CD4-positive, alpha-beta T cell treated with Interleukin-17A for 4 hours (primary cell): ENCODE results near the gene ZBTB4.
A peak's percentile ranks its signal among the peaks of the same experiment; 100 is the strongest.

Experiments used
- DNase-seq: peaks from one replicate; pipeline ENCODE4 v3.0.0-alpha.2; 2020; ENCODE audit warnings: mixed read lengths

Gene ZBTB4

GRCh38 chr17:7468290-7468689, 11.1 kb downstream of the ZBTB4 start:
- no peak for DNase-seq

- DNase-seq = no peak
Observed at GRCh38 chr17:7467498-7467897, 11.9 kb downstream of the ZBTB4 start.

- no peak for DNase-seq
Observed at GRCh38 chr17:7466639-7467341, 12.6 kb downstream of the ZBTB4 start.

DNA sequence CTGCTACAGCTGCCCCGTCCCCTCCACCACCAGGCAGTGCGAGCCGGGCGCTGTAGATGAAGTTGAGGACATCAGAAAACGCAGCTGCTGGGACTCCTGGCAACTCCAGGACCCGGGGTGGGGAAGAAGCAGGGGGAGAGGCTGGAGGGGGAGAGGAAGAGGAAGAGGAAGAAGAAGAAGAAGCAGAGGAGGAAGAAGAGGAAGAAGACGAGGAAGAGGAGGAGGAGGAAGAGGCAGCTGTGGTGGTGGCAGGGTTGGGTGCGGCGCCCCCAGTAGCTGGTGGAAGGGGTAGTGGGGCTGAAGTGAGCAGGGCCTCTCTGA, 13.2 kb downstream of the ZBTB4 start:
- no peak for DNase-seq

DNA sequence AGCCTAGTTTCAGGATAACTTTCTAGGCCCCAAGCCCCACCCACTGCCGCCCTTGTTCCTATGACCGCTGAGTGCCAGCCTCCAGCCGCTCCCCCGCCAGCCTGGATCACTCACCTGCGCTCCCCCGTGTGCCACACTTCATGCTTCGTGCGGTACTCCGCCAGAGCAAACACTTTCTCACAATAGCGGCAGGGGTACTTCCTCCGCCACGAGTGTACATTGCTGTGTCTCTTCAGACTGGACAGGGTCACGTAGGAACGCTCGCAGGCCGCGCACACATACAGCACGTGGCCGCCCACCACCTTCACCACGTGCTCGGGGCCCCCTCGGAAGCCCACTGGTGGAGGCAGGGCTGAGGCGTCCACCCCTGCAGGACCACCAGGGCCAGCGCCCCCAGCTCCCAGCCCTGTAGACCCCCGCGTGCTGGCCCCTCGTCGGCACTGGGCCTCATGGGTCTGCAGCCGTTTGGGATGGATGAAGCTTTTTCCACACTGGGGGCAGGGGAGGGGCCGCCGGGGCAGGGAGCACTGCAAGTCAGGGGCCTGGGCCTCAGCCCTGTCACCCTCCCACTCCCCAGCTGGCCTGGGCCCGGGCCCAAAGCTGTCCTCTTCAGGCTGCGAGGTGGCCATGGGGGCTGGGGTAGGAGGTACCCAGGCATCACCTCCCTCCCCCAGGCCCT, 13.7 kb downstream of the ZBTB4 start:
- no peak for DNase-seq

DNA sequence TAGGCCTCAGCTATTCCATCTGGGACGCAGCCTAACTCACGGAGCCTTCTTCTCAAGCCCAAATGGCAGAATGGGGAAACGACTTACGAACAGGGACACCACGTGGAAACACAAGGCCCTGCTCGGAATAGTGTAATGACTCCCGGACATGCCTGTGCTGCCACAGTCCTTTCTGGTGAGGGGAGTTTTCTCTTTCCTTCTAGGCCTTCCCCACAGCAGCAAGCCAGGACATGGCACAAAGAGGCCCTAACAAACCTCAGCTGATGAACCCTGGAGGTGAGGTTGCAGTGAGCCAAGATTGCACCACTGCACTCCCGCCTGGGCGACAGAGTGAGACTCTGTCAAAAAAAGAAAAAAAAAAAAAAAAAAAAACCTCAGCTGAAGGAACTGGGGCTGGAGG, 15.3 kb downstream of the ZBTB4 start:
- DNase-seq = no peak

GRCh38 chr17:7463372-7463846, 16.0 kb downstream of the ZBTB4 start:
- no peak for DNase-seq

DNA sequence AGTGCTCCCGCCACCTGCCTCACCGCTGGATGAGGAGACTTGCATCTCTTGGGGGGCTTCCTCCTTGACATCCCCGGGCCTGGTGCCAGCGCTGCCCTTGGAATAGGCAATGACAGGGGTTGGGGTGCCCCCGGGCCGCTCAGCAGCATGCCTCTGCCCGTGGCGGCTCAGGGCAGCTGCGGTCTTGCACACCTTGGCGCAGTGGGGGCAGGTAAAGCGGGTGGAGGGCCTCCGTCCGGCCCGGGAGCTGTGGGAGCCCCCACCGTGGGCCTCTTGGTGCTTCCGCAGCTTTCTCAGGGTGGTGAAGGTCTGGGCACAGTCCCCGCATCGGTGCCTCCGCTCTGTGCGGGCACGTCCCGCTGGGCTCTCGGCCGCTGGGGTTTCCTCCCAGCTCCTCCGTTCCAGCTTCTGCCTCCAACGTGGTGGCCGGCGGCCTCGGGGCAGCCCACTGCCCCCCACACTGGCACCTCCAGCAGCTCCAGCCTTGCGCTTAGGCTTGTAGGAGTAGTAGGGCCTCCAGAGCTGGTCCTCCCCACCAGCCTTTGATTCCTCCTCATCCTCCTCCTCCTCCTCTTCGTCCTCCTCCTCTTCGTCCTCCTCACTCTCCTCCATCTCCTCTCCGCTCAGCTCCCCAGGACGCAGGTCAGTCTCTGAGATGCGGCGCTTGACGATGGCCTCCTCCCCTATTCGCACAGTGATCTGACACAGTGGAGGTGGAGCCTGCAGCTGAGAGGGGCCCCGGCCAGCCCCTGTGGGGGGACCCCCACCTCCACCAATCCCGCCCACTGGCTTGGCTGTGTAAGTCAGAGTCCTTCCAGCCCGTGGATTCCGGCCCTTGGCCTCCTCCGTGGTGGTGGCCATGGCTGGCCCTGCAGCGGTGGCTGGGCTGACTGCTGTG, 16.7 kb downstream of the ZBTB4 start:
- no peak for DNase-seq

- no peak for DNase-seq
Observed at GRCh38 chr17:7460850-7461660, 18.4 kb downstream of the ZBTB4 start.

DNA sequence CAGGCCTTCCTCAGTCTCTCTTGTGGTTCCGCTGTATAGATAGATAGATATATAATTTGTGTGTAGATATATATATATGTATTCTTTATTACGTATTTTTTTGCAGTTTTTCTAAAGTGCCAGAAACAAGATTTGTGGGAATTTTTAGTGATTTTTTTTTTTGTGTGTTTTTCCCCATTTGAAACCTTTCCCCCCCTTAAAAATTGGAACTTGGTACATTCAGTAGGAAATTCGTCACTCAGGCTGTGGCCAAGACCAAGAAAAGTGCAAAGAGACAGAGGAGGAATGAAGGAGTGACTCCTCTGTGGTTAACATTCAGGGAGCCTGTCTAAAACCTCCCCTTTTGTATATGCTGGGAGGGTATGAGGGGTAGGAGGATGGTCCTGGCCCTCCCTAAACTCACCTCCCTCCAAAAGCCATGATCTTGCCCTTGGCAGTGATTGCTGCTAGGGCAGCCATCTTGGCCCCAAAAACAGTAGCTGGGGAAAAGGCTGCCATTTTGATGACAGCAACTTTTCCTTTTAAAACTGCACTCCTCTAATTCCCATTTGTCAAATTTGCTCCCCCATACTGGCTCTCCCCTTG, 19.4 kb downstream of the ZBTB4 start:
- no peak for DNase-seq

DNA sequence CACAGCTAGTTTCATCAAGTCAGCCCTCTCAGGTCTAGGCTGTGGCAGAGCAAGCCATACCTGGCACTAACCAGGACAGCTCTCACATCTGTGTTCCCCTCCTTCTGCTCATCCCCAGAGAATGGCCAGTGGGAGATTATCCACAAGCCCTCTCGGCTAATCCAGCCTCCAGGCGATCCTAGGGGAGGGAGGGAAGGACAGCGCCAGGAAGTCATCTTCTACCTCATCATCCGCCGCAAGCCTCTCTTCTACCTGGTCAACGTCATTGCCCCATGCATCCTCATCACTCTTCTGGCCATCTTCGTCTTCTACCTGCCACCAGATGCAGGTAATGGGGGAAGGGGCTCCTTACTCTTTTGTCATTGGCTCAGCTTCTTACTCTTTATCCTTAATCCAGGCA, 31.0 kb downstream of the ZBTB4 start:
- no peak for DNase-seq

DNA sequence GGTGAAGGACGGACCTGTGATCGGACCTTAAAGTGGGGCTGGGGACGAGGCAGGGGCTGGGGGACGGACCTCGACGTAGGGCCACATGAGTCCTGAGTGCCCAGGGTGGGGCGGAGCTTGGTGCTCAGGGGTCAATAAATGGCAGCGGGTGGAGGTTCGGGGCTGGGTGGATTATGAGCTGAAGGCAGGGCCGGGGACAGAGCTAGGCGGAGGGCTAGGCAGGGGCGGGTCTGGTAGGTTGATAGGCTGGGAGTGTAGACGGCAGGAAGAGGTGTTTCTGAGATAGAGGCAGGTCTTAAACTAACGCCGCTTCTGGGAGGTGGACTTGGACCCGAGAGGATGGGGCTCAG, 33.8 kb downstream of the ZBTB4 start:
- DNase-seq = peak; percentile 57

- DNase-seq = peak; percentile 24
Observed at GRCh38 chr17:7444682-7445618, 34.5 kb downstream of the ZBTB4 start, which contains the start of gene CHRNB1. Gene CHRNB1 (plus strand): TSS chr17:7445061. CDS start chr17:7445128, 67 bp downstream.

DNA sequence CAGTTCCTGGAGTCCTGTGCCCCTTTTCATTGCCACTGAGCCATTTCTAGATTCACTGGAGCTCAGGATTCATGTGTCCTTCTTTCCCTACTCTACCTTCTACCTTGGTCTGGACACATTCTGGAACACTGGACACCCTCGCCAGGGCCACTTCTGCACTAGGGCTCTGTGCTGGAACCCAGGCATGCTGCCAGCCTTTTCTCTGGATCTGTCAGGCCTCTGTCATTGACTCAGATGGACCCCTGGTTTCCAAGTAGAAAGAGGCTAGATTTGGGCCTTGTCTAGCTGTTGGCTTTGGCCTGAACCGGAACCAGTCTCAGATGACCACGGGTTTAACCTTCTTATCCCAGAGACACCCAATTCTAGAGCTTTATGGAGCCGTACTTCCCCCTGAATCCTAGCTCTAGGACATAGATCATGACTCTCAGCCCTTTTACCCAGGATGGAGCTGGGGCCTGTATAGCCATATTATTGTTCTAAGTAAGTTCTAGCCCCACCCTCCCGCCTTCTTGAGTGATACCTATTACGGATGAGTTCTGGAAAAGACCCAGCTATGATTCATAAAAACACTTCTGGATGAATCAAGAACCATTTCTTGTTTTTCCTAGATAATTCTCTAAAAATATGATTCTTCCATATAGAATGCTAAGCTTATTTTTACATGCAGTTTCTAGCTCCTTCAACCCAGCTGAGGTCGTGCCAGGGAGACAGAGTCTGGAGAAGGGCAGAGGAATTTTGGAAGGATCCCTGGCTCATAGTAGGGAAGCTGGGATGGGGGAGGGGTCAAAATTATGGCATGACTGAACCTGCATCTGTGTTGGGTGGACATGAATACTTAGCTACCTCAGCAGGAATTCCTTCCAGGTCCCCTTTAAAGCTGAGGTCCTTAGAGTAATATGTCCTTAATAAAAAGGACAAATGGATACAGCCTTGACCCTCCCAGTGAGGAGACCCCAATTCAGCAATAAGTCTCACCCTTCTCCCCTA, 35.6 kb downstream of the ZBTB4 start:
- DNase-seq = no peak

DNA sequence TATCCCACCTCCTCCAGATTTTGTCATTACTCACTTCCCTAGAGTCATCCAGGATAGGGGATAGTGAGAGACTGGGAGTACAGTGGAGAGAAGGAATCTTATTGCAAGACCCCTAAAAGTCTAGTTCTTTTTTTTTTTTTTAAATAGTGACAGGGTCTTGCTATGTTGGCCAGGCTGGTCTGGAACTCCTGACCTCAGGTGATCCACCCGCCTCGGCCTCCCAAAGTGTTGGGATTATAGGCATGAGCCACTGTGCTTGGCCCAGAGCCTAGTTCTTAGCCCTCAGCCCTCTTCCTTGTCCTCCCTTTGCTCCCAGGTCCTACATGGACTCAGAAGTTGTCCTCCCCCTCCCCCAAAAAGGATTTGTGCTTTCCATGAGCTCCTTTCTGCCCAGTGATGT, 37.3 kb downstream of the ZBTB4 start:
- DNase-seq = no peak

- DNase-seq = no peak
Observed at GRCh38 chr17:7441266-7441665, 38.2 kb downstream of the ZBTB4 start.

DNA sequence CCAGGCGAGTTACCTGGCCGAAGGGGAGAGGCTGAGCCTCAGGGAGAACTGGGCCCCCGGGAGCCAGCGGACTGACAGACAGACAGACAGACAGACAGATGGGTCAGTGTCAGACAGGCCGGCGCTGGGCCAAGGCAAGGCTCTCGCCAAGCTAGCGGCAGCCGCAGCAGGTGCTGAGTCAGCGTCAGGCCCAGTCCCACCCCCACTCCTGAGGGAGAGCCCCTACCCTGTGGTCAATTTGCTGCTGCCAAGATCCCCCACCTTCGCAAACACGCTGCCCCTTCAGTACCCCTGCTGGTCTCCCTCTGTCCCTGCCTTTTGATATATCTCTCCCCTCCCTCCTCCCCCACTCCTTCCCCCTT, 38.6 kb downstream of the ZBTB4 start:
- DNase-seq = peak; percentile 5

GRCh38 chr17:7440113-7440833, 39.2 kb downstream of the ZBTB4 start:
- DNase-seq = peak; percentile 45

DNA sequence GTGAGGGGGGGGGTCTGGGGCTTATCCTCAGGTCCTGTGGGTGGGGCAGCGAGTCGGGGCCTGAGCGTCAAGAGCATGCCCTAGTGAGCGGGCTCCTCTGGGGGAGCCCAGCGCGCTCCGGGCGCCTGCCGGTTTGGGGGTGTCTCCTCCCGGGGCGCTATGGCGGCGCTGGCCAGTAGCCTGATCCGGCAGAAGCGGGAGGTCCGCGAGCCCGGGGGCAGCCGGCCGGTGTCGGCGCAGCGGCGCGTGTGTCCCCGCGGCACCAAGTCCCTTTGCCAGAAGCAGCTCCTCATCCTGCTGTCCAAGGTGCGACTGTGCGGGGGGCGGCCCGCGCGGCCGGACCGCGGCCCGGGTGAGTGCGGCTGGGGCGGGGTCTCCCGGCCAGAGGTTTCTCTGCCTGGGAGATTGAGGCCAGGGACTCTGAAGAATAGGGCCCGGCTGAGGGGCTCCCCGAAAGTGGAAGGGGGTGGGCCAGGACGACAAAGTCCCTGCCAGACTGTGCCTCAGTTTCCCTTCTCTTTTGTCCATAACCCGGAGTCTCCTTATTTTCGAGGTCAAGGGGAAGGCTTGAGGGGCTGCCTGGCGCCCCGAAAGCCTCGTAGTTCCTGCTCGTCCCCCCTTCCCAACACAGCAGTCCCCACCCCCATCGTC, 39.8 kb downstream of the ZBTB4 start, which contains the start of gene FGF11:
FGF11 (plus strand) TSS at position 51 of the 651 bp plus-strand sequence; CDS start at position 160, 109 bp downstream.
- DNase-seq = peak; percentile 12
